ENCODE measurements around the gene PSD2. TPM values are rescaled to one million over a fixed set of nuclear protein-coding genes. Genes with fewer than 3 reads are reported as not detected.

The PSD2 gene
- total RNA-seq, 4 donors from 2014 or later, result under 0.01 to 0.17 (median 0.13) TPM; not detected in 1

GRCh38 chr5:139772089-139772791 lies 23.4 kb upstream of the PSD2 start:
- intact Hi-C loops (cut with DNase I), result loop anchor here (10.0 kb wide), 1 partner anchor 337 kb away; the partner anchor contains the start of gene DNAJC18
- H3K4me1 ChIP-seq, result peaks cover 13 to 17% (median 15%) of the 10 kb centered on the region in 4 donors
- no peaks in the 10 kb centered on the region for H3K36me3 ChIP-seq
- H3K9me3 ChIP-seq, result no peaks in the 10 kb centered on the region
- H3K27ac ChIP-seq (replicated peaks in 1 of 4), result no peak overlapping the region
- no peaks in the 10 kb centered on the region for H3K27me3 ChIP-seq
- 83% methylated on average over 8 of the region's 8 CpGs for WGBS
- no peak overlapping the region for H3K4me3 ChIP-seq
- no peak for DNase-seq (ENCODE audit: extremely low spot score)
- TF ChIP-seq POLR2A (IDR thresholded peaks at IDR 0.05; ENCODE audit: low read depth) (no peak), EP300 (IDR thresholded peaks at IDR 0.05) (no peak)

- intact Hi-C loops (cut with DNase I), result loop anchor here (10.0 kb wide), 1 partner anchor 338 kb away; the partner anchor contains the start of gene DNAJC18
- Histone ChIP-seq H3K9me3 (no peaks in the 10 kb centered on the region), H3K27ac (replicated peaks in 1 of 4) (no peak overlapping the region), H3K4me1 (peaks cover 8 to 12% (median 10%) of the 10 kb centered on the region in 4 donors), H3K4me3 (no peak overlapping the region), H3K36me3 (no peaks in the 10 kb centered on the region), H3K27me3 (no peaks in the 10 kb centered on the region)
- no peak for DNase-seq (ENCODE audit: extremely low spot score)
- 83% methylated on average over 5 of the region's 5 CpGs for WGBS
- TF ChIP-seq EP300 (IDR thresholded peaks at IDR 0.05) (no peak), POLR2AphosphoS5 (IDR thresholded peaks at IDR 0.05) (no peak), POLR2A (IDR thresholded peaks at IDR 0.05; ENCODE audit: low read depth) (no peak), CTCF (IDR thresholded peaks at IDR 0.05) (no peak)
These were observed 22.5 kb upstream of the PSD2 start for GRCh38 chr5:139772927-139773690.

GRCh38 chr5:139774980-139775661 lies 20.5 kb upstream of the PSD2 start:
- Histone ChIP-seq H3K27ac (replicated peaks in 1 of 4) (no peak overlapping the region), H3K27me3 (no peaks in the 10 kb centered on the region), H3K36me3 (no peaks in the 10 kb centered on the region), H3K4me3 (peak overlapping the region in 1 of 4 donors; percentile 22), H3K4me1 (peaks cover 4 to 9% (median 8%) of the 10 kb centered on the region in 4 donors), H3K9me3 (no peaks in the 10 kb centered on the region)
- WGBS, result 15% methylated on average over 26 of the region's 32 CpGs
- peak; percentile 87 to 98 (median 88) for TF ChIP-seq CTCF (IDR thresholded peaks at IDR 0.05)
- TF ChIP-seq EP300 (IDR thresholded peaks at IDR 0.05), result no peak
- no peak for DNase-seq (ENCODE audit: extremely low spot score)
- intact Hi-C loops (cut with DNase I), result loop anchor here (10.0 kb wide), 1 partner anchor 340 kb away; the partner anchor contains the start of gene DNAJC18

GRCh38 chr5:139775872-139776271 lies 19.7 kb upstream of the PSD2 start:
- H3K9me3 ChIP-seq, result no peaks in the 10 kb centered on the region
- TF ChIP-seq POLR2A (IDR thresholded peaks at IDR 0.05; ENCODE audit: low read depth) (no peak), POLR2AphosphoS5 (IDR thresholded peaks at IDR 0.05) (no peak), EP300 (IDR thresholded peaks at IDR 0.05) (no peak), CTCF (IDR thresholded peaks at IDR 0.05) (no peak)
- intact Hi-C loops (cut with DNase I), result loop anchor here (10.0 kb wide), 1 partner anchor 341 kb away; the partner anchor contains the start of gene DNAJC18
- no peak for DNase-seq (ENCODE audit: extremely low spot score)
- peaks cover 4 to 9% (median 8%) of the 10 kb centered on the region in 4 donors for H3K4me1 ChIP-seq
- H3K27me3 ChIP-seq, result no peaks in the 10 kb centered on the region
- H3K36me3 ChIP-seq, result no peaks in the 10 kb centered on the region
- no peak overlapping the region for H3K4me3 ChIP-seq
- H3K27ac ChIP-seq (replicated peaks in 1 of 4), result no peak overlapping the region
- 87% methylated on average over 3 of the region's 7 CpGs for WGBS

Data from esophagus muscularis mucosa (tissue), 4 donors.